ENCODE results near the gene STOM.

Gene STOM

GRCh38 chr9:121333950-121334773, 35.9 kb downstream of the STOM start:
- Histone ChIP-seq H3K9me2 (ENCODE audit: low read depth, low read length) (no peaks in the 10 kb centered on the region), H4K20me1 (ENCODE audit: insufficient read depth, low read length) (no peaks in the 10 kb centered on the region), H3K27me3 (ENCODE audit: insufficient read depth, low read length) (no peaks in the 10 kb centered on the region), H3K9me3 (ENCODE audit: low read length) (no peaks in the 10 kb centered on the region), H3K4me3 (ENCODE audit: low read depth, low read length, poor library complexity, severe bottlenecking) (no peak overlapping the region), H3K4me2 (ENCODE audit: low read length) (no peak overlapping the region), H3K79me2 (ENCODE audit: insufficient read depth, low read length) (no peaks in the 10 kb centered on the region), H3K4me1 (ENCODE audit: insufficient read depth, low read length, severe bottlenecking) (peaks cover 5% of the 10 kb centered on the region), H3F3A (ENCODE audit: insufficient read depth, low read length) (no peaks in the 10 kb centered on the region), H3K36me3 (ENCODE audit: insufficient read depth, low read length) (peaks cover 5% of the 10 kb centered on the region; the same call in 1 of the 2 replicates), H3K9ac (ENCODE audit: low read length) (no peak overlapping the region), H3K27ac (ENCODE audit: low read depth, low read length, poor library complexity, severe bottlenecking) (no peak overlapping the region), H2AFZ (ENCODE audit: low read length) (no peak overlapping the region)
- TF ChIP-seq EZH2 (IDR thresholded peaks at IDR 0.05; ENCODE audit: borderline replicate concordance, low read length): no peak
- TF ChIP-seq, protein P1, sequence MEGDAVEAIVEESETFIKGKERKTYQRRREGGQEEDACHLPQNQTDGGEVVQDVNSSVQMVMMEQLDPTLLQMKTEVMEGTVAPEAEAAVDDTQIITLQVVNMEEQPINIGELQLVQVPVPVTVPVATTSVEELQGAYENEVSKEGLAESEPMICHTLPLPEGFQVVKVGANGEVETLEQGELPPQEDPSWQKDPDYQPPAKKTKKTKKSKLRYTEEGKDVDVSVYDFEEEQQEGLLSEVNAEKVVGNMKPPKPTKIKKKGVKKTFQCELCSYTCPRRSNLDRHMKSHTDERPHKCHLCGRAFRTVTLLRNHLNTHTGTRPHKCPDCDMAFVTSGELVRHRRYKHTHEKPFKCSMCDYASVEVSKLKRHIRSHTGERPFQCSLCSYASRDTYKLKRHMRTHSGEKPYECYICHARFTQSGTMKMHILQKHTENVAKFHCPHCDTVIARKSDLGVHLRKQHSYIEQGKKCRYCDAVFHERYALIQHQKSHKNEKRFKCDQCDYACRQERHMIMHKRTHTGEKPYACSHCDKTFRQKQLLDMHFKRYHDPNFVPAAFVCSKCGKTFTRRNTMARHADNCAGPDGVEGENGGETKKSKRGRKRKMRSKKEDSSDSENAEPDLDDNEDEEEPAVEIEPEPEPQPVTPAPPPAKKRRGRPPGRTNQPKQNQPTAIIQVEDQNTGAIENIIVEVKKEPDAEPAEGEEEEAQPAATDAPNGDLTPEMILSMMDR (IDR thresholded peaks at IDR 0.05; ENCODE audit: low read length): no peak

- Histone ChIP-seq H3K27ac (ENCODE audit: low read depth, low read length, poor library complexity, severe bottlenecking) (no peak overlapping the region), H3K4me1 (ENCODE audit: insufficient read depth, low read length, severe bottlenecking) (peaks cover 4% of the 10 kb centered on the region), H3K79me2 (ENCODE audit: insufficient read depth, low read length) (no peaks in the 10 kb centered on the region), H3K9me2 (ENCODE audit: low read depth, low read length) (no peaks in the 10 kb centered on the region), H4K20me1 (ENCODE audit: insufficient read depth, low read length) (no peaks in the 10 kb centered on the region), H3K27me3 (ENCODE audit: insufficient read depth, low read length) (no peaks in the 10 kb centered on the region), H2AFZ (ENCODE audit: low read length) (no peak overlapping the region), H3K9me3 (ENCODE audit: low read length) (no peaks in the 10 kb centered on the region), H3F3A (ENCODE audit: insufficient read depth, low read length) (no peaks in the 10 kb centered on the region), H3K36me3 (ENCODE audit: insufficient read depth, low read length) (no peaks in the 10 kb centered on the region), H3K4me2 (ENCODE audit: low read length) (no peak overlapping the region), H3K9ac (ENCODE audit: low read length) (no peak overlapping the region), H3K4me3 (ENCODE audit: low read depth, low read length, poor library complexity, severe bottlenecking) (no peak overlapping the region)
- TF ChIP-seq EZH2 (IDR thresholded peaks at IDR 0.05; ENCODE audit: borderline replicate concordance, low read length): no peak
- TF ChIP-seq, protein P1 (IDR thresholded peaks at IDR 0.05; ENCODE audit: low read length): no peak
Measured at GRCh38 chr9:121331992-121332685, 37.9 kb downstream of the STOM start.

GRCh38 chr9:121331549-121331948, 38.5 kb downstream of the STOM start:
- Histone ChIP-seq H3F3A (ENCODE audit: insufficient read depth, low read length) (no peaks in the 10 kb centered on the region), H3K4me2 (ENCODE audit: low read length) (no peak overlapping the region), H3K27ac (ENCODE audit: low read depth, low read length, poor library complexity, severe bottlenecking) (no peak overlapping the region), H3K79me2 (ENCODE audit: insufficient read depth, low read length) (no peaks in the 10 kb centered on the region), H2AFZ (ENCODE audit: low read length) (no peak overlapping the region), H3K9ac (ENCODE audit: low read length) (no peak overlapping the region), H3K4me1 (ENCODE audit: insufficient read depth, low read length, severe bottlenecking) (no peaks in the 10 kb centered on the region), H3K9me3 (ENCODE audit: low read length) (no peaks in the 10 kb centered on the region), H3K36me3 (ENCODE audit: insufficient read depth, low read length) (no peaks in the 10 kb centered on the region), H3K9me2 (ENCODE audit: low read depth, low read length) (no peaks in the 10 kb centered on the region), H3K27me3 (ENCODE audit: insufficient read depth, low read length) (no peaks in the 10 kb centered on the region), H4K20me1 (ENCODE audit: insufficient read depth, low read length) (no peaks in the 10 kb centered on the region), H3K4me3 (ENCODE audit: low read depth, low read length, poor library complexity, severe bottlenecking) (no peak overlapping the region)
- TF ChIP-seq EZH2 (IDR thresholded peaks at IDR 0.05; ENCODE audit: borderline replicate concordance, low read length): no peak
- TF ChIP-seq, protein P1 (IDR thresholded peaks at IDR 0.05; ENCODE audit: low read length): no peak
